ENCODE measurements around the gene NCOA3.

Gene NCOA3

GRCh38 chr20:47501482-47502270, at the start of gene NCOA3:
TSS of gene NCOA3 (plus strand) at chr20:47501887. CDS start at chr20:47622248, 120,361 bp downstream.
- DNase-seq (ENCODE audit: extremely low read depth, insufficient read length), result peak; percentile 96
- Histone ChIP-seq H3K4me3 (replicated peaks; ENCODE audit: low read depth, low read length) (peak within 1 kb of the TSS; percentile 97), H3K36me3 (ENCODE audit: control insufficient read depth, insufficient read depth, low read length) (no peaks in the 10 kb centered on the region), H3K27me3 (replicated peaks; ENCODE audit: control insufficient read depth, insufficient read depth, low read length) (no peaks in the 10 kb centered on the region)
- peak; percentile 36 for TF ChIP-seq CTCF (IDR thresholded peaks at IDR 0.05; ENCODE audit: insufficient read depth, low read length, poor library complexity, severe bottlenecking)

GRCh38 chr20:47452736-47453161, 48.9 kb upstream of the NCOA3 start:
- no peaks in the 10 kb centered on the region for H3K36me3 ChIP-seq (ENCODE audit: control insufficient read depth, insufficient read depth, low read length)
- DNase-seq (ENCODE audit: extremely low read depth, insufficient read length), result no peak
- no peak for TF ChIP-seq CTCF (IDR thresholded peaks at IDR 0.05; ENCODE audit: insufficient read depth, low read length, poor library complexity, severe bottlenecking)
- H3K4me3 ChIP-seq (replicated peaks; ENCODE audit: low read depth, low read length), result peak overlapping the region; percentile 29; the same call in 1 of the 2 replicates
- H3K27me3 ChIP-seq (replicated peaks; ENCODE audit: control insufficient read depth, insufficient read depth, low read length), result no peaks in the 10 kb centered on the region

- Histone ChIP-seq H3K36me3 (ENCODE audit: control insufficient read depth, insufficient read depth, low read length) (no peaks in the 10 kb centered on the region), H3K27me3 (replicated peaks; ENCODE audit: control insufficient read depth, insufficient read depth, low read length) (no peaks in the 10 kb centered on the region), H3K4me3 (replicated peaks; ENCODE audit: low read depth, low read length) (peak overlapping the region; percentile 29; the same call in 1 of the 2 replicates)
- peak; percentile 79 for DNase-seq (ENCODE audit: extremely low read depth, insufficient read length)
- TF ChIP-seq CTCF (IDR thresholded peaks at IDR 0.05; ENCODE audit: insufficient read depth, low read length, poor library complexity, severe bottlenecking), result no peak
These were observed 48.4 kb upstream of the NCOA3 start for GRCh38 chr20:47453167-47453782.

GRCh38 chr20:47454298-47455132, 47.2 kb upstream of the NCOA3 start:
- no peak for TF ChIP-seq CTCF (IDR thresholded peaks at IDR 0.05; ENCODE audit: insufficient read depth, low read length, poor library complexity, severe bottlenecking)
- H3K4me3 ChIP-seq (replicated peaks; ENCODE audit: low read depth, low read length), result no peak overlapping the region
- no peaks in the 10 kb centered on the region for H3K27me3 ChIP-seq (replicated peaks; ENCODE audit: control insufficient read depth, insufficient read depth, low read length)
- no peak for DNase-seq (ENCODE audit: extremely low read depth, insufficient read length)
- no peaks in the 10 kb centered on the region for H3K36me3 ChIP-seq (ENCODE audit: control insufficient read depth, insufficient read depth, low read length)

- Histone ChIP-seq H3K4me3 (replicated peaks; ENCODE audit: low read depth, low read length) (no peak overlapping the region), H3K36me3 (ENCODE audit: control insufficient read depth, insufficient read depth, low read length) (no peaks in the 10 kb centered on the region), H3K27me3 (replicated peaks; ENCODE audit: control insufficient read depth, insufficient read depth, low read length) (no peaks in the 10 kb centered on the region)
- TF ChIP-seq CTCF (IDR thresholded peaks at IDR 0.05; ENCODE audit: insufficient read depth, low read length, poor library complexity, severe bottlenecking), result no peak
- no peak for DNase-seq (ENCODE audit: extremely low read depth, insufficient read length)
These were observed 46.3 kb upstream of the NCOA3 start for GRCh38 chr20:47455133-47456040.
